Stimulated activated CD4-positive, alpha-beta T cell treated with anti-CD3 and anti-CD28 coated beads, Interleukin-15, amount 100 ng/mL, for 24 hours (primary cell): ENCODE results near the gene TMBIM6.

Source experiments
- DNase-seq: peaks from one replicate; pipeline ENCODE4 v3.0.0-alpha.2; 2020

TMBIM6 gene

GRCh38 chr12:49800421-49801140, 59.2 kb downstream of the TMBIM6 start:
- no peak for DNase-seq

- no peak for DNase-seq
Measured at GRCh38 chr12:49801141-49802063, 60.0 kb downstream of the TMBIM6 start.

- DNase-seq: no peak
Measured at GRCh38 chr12:49803693-49804450, 62.5 kb downstream of the TMBIM6 start.

- no peak for DNase-seq
Measured at GRCh38 chr12:49804821-49805220, 63.5 kb downstream of the TMBIM6 start.

- DNase-seq: no peak
Measured at GRCh38 chr12:49805409-49805808, 64.1 kb downstream of the TMBIM6 start.

- DNase-seq: no peak
Measured at GRCh38 chr12:49806321-49806813, 65.0 kb downstream of the TMBIM6 start.

GRCh38 chr12:49806877-49807276, 65.5 kb downstream of the TMBIM6 start:
- DNase-seq: no peak

- DNase-seq: no peak
Measured at GRCh38 chr12:49807991-49808580, 66.7 kb downstream of the TMBIM6 start.

- no peak for DNase-seq
Measured at GRCh38 chr12:49808686-49809380, 67.5 kb downstream of the TMBIM6 start.

- DNase-seq: no peak
Measured at GRCh38 chr12:49809381-49809905, 68.1 kb downstream of the TMBIM6 start.

- no peak for DNase-seq
Measured at GRCh38 chr12:49809906-49810389, 68.6 kb downstream of the TMBIM6 start.

- DNase-seq: no peak
Measured at GRCh38 chr12:49811136-49811535, 69.8 kb downstream of the TMBIM6 start.

GRCh38 chr12:49811961-49812401, 70.6 kb downstream of the TMBIM6 start:
- DNase-seq: no peak

- DNase-seq: no peak
Measured at GRCh38 chr12:49813131-49813530, 71.8 kb downstream of the TMBIM6 start.
